Right renal cortex interstitium (tissue), 3 donors: ENCODE data around the gene KLRC4. TPM values are rescaled to one million over a fixed set of nuclear protein-coding genes. Genes with fewer than 3 reads are reported as not detected.
"Not testable (repeated sequence)": the region's sequence is repeated elsewhere in the genome, so short reads cannot be mapped to it uniquely, and the experiment has no call there.

Experiments used
- DNase-seq, 3 donors: peaks; one replicate each; pipeline ENCODE4 v3.0.0-alpha.2; 2013; ENCODE audit warnings: low read depth in 3 of 3, low spot score in 2 of 3
- polyA plus RNA-seq, 3 donors: library from polyadenylated mRNA; unstranded; fragments of 120-200 nt; gene quantifications; one replicate each; pipeline ENCODE4 v1.2.1, GENCODE V29; 2013; ENCODE audit not compliant: insufficient read length in 3 of 3

KLRC4 gene
- polyA plus RNA-seq, 3 donors, result not detected

DNA sequence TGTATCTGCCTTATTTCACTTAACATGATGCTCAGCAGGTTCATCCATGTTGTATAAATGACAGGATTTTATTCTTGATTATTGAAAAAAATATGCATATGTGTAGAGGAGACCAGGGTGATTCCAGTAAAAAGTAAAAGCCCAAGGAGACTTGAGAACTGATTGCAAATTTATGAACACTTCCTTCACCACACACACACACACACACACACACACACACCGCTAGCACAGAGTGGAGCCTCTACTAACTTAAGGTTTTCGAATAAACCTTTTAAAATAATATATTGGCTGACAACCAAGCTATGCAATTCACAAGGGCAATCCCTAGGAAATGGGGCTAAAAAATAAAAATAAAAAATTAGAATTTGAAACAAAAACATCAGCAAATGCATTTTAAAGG is 11.4 kb downstream of the KLRC4 start:
- DNase-seq, result no peak

DNA sequence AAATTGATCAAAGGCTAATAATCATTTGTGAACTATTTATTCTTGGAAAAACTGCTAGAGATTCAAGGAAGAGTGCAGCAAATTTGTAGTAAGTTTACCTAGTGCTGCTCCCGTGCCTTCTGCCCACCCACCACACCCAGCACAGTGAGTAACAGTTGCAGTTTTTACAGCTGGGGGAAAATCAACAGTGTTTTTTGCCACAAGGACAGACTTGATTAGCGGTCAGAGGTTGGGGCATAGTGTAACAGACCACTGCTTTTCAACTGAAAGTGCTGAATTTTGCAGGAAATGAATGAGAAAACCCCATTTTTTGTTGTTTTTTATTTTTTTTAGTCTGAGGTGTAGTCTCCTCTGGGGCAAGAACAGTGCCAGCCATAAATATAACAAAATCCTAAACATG is 12.3 kb downstream of the KLRC4 start:
- DNase-seq, result no peak

DNA sequence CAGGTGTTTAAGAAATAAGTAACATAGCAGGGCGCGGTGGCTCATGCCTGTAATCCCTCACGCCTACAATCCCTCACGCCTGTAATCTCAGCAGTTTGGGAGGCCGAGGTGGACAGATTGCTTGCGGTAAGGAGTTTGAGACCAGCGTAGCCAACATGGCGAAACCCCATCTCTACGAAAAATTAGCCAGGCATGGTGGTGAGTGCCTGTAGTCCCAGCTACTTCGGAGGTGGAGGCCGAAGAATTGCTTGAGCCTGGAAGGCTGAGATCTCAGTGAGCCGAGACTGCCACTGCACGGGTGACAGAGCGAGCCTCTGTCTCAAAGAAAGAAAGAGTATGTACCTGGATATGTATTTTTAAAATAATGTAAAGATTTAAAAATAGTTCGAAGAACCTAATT is 13.4 kb downstream of the KLRC4 start:
- DNase-seq, result not testable (repeated sequence)

- DNase-seq, result no peak
Observed at GRCh38 chr12:10395390-10395998, 14.1 kb downstream of the KLRC4 start.

- not testable (repeated sequence) for DNase-seq
Observed at GRCh38 chr12:10394531-10395152, 14.9 kb downstream of the KLRC4 start.

DNA sequence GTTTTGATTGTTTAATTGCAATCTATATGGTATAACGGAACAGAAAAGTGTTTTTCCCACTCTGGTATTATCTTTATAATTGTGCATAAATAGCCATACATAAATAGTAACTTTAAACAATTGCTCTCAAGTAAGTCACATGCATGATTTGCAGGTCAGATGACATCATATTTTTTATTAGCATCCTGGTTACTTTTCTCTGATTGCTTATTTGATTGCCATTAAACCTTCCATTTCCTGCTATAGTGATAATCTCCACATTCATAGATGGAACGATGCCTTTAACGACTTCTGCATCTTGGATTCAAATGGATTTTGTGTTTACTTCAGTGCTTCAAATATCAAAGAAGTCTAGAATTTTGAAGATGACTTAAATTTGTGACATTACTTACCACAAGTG is 16.3 kb downstream of the KLRC4 start:
- no peak for DNase-seq

GRCh38 chr12:10392394-10392930 is 17.1 kb downstream of the KLRC4 start:
- DNase-seq, result no peak

GRCh38 chr12:10390991-10391390 is 18.6 kb downstream of the KLRC4 start:
- DNase-seq, result not testable (repeated sequence)

GRCh38 chr12:10389904-10390303 is 19.7 kb downstream of the KLRC4 start, which contains the start of gene KLRK1:
KLRK1 (minus strand) TSS chr12:10390041; CDS start chr12:10388810, 1,231 bp downstream.
- no peak for DNase-seq

GRCh38 chr12:10388624-10389413 is 20.7 kb downstream of the KLRC4 start:
- DNase-seq, result no peak

DNA sequence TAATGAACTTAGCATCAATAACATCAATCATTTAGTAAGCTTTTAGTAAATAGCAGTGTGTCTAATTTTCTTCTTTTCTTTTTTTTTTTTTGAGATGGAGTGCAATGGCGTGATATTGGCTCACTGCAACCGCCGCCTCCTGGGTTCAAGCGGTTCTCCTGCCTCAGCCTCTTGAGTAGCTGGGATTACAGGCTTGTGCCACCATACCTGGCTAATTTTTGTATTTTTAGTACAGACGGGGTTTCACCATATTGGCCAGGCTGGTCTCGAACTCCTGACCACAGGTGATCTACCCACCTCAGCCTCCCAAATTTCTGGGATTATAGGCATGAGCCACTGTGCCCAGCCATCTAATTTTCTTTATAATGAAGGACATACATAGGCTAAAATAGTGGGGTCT is 22.1 kb downstream of the KLRC4 start:
- DNase-seq, result not testable (repeated sequence)

GRCh38 chr12:10386857-10387256 is 22.7 kb downstream of the KLRC4 start:
- DNase-seq, result no peak

GRCh38 chr12:10385166-10385613 is 24.4 kb downstream of the KLRC4 start:
- no peak for DNase-seq

GRCh38 chr12:10384191-10384590 is 25.4 kb downstream of the KLRC4 start:
- no peak for DNase-seq

GRCh38 chr12:10381928-10382628 is 27.5 kb downstream of the KLRC4 start:
- no peak for DNase-seq

DNA sequence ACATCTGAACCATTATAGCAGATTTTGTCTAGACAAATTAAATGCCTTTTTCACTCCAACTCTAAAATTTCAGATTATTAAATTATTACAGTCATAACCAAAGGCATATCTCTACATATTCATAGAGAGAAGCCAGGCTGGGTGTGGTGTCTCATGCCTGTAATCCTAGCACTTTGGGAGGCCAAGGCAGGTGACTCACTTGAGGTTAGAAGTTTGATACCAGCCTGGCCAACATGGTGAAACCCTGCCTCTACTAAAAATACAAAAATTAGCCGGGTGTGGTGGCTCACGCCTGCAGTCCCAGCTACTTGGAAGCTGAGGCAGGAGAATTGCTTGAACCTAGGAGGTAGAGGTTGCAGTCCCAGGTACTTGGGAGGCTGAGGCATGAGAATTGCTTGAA is 30.8 kb downstream of the KLRC4 start:
- DNase-seq, result not testable (repeated sequence)

GRCh38 chr12:10374624-10375018 is 34.9 kb downstream of the KLRC4 start:
- DNase-seq, result no peak

DNA sequence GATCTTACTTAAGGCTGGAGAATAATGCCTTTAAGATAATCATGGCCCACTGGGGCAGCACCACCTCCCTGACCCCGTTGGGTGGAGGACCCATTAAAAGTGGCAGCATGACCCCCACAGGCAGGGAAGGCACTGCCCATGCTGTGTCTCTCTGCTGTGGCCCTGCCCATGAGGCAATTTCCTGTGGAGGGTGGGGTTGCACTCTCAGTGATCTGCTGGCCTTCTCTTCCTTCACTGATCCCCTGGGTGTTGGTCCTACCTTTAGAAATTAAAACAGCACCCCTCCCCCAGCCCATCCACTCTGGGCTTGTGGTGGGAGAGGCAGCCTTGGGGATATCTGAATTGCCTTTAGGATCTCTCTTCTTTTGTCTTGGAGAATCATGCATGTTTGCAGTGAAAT is 37.0 kb downstream of the KLRC4 start:
- DNase-seq, result no peak

- DNase-seq, result not testable (repeated sequence)
Observed at GRCh38 chr12:10371893-10372535, 37.5 kb downstream of the KLRC4 start.
